Peyer's patch (tissue), 4 donors: ENCODE data around the gene VPS52.

Experiments used
- POLR2A ChIP-seq, 2 donors: fragments of 450-650 bp; IDR thresholded peaks; one replicate each; pipeline ENCODE4 v1.5.1; 2017; ENCODE audit warnings: antibody characterized with exemption in 2 of 2, mild to moderate bottlenecking in 2 of 2, moderate library complexity in 2 of 2
- TF ChIP-seq, protein P1 (sequence below), 6 experiments: fragments of 450-650 bp in 4 of 6; fragments of 200-600 bp in 2 of 6; sonication (generic) in 1 of 6; IDR thresholded peaks; one replicate each; pipeline ENCODE4 v1.5.1; 2017 to 2019; ENCODE audit warnings: antibody characterized with exemption in 6 of 6, mild to moderate bottlenecking in 3 of 6, moderate library complexity in 1 of 6

DNA sequence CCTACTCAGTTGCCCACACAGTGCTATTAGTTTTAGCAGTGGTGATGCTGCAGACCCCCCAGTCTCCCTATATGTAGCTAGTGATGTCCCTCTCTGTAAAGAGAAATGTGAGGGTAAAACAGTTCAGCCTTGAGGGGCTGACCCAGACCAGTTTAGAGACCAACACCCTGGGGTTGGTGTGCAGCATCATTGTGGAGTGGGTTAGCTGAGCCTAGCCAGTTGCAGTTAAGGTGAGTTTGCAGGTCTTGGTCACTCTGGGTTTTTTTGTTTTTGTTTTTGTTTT is 4.8 kb upstream of the VPS52 start:
- TF ChIP-seq, protein P1, sequence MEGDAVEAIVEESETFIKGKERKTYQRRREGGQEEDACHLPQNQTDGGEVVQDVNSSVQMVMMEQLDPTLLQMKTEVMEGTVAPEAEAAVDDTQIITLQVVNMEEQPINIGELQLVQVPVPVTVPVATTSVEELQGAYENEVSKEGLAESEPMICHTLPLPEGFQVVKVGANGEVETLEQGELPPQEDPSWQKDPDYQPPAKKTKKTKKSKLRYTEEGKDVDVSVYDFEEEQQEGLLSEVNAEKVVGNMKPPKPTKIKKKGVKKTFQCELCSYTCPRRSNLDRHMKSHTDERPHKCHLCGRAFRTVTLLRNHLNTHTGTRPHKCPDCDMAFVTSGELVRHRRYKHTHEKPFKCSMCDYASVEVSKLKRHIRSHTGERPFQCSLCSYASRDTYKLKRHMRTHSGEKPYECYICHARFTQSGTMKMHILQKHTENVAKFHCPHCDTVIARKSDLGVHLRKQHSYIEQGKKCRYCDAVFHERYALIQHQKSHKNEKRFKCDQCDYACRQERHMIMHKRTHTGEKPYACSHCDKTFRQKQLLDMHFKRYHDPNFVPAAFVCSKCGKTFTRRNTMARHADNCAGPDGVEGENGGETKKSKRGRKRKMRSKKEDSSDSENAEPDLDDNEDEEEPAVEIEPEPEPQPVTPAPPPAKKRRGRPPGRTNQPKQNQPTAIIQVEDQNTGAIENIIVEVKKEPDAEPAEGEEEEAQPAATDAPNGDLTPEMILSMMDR (IDR thresholded peaks at IDR 0.05) = no peak
- no peak for TF ChIP-seq POLR2A (IDR thresholded peaks at IDR 0.05)
